ENCODE measurements around the gene BUB3. TPM values are rescaled to one million over a fixed set of nuclear protein-coding genes. Genes with fewer than 3 reads are reported as not detected.

Gene BUB3
- total RNA-seq, 1 experiment from 2014 or later, result 180 TPM

- TF ChIP-seq, protein P1, sequence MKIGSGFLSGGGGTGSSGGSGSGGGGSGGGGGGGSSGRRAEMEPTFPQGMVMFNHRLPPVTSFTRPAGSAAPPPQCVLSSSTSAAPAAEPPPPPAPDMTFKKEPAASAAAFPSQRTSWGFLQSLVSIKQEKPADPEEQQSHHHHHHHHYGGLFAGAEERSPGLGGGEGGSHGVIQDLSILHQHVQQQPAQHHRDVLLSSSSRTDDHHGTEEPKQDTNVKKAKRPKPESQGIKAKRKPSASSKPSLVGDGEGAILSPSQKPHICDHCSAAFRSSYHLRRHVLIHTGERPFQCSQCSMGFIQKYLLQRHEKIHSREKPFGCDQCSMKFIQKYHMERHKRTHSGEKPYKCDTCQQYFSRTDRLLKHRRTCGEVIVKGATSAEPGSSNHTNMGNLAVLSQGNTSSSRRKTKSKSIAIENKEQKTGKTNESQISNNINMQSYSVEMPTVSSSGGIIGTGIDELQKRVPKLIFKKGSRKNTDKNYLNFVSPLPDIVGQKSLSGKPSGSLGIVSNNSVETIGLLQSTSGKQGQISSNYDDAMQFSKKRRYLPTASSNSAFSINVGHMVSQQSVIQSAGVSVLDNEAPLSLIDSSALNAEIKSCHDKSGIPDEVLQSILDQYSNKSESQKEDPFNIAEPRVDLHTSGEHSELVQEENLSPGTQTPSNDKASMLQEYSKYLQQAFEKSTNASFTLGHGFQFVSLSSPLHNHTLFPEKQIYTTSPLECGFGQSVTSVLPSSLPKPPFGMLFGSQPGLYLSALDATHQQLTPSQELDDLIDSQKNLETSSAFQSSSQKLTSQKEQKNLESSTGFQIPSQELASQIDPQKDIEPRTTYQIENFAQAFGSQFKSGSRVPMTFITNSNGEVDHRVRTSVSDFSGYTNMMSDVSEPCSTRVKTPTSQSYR (CRISPR knock-in tag; IDR thresholded peaks at IDR 0.05), result peak; percentile 65; the same call in 1 of the 2 replicates
- TF ChIP-seq NFE2L1 (CRISPR knock-in tag; IDR thresholded peaks at IDR 0.05), result 0 out of 2 replicates have a peak, but pooled peaks have one; percentile 47
- TF ChIP-seq ZSCAN18 (CRISPR knock-in tag; IDR thresholded peaks at IDR 0.05), result no peak
- TF ChIP-seq, protein P2, sequence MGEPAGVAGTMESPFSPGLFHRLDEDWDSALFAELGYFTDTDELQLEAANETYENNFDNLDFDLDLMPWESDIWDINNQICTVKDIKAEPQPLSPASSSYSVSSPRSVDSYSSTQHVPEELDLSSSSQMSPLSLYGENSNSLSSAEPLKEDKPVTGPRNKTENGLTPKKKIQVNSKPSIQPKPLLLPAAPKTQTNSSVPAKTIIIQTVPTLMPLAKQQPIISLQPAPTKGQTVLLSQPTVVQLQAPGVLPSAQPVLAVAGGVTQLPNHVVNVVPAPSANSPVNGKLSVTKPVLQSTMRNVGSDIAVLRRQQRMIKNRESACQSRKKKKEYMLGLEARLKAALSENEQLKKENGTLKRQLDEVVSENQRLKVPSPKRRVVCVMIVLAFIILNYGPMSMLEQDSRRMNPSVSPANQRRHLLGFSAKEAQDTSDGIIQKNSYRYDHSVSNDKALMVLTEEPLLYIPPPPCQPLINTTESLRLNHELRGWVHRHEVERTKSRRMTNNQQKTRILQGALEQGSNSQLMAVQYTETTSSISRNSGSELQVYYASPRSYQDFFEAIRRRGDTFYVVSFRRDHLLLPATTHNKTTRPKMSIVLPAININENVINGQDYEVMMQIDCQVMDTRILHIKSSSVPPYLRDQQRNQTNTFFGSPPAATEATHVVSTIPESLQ (CRISPR knock-in tag; IDR thresholded peaks at IDR 0.05), result no peak
- TF ChIP-seq ZNF263 (CRISPR knock-in tag; IDR thresholded peaks at IDR 0.05; ENCODE audit: low read depth), result peak; percentile 55; the same call in 1 of the 2 replicates
- TF ChIP-seq MAX (CRISPR knock-in tag; IDR thresholded peaks at IDR 0.05), result peak; percentile 92
- no peak for TF ChIP-seq NFYB (CRISPR knock-in tag; conservative IDR thresholded peaks at IDR 0.05; ENCODE audit: low read depth)
- no peak; the same call in none of the 2 replicates for TF ChIP-seq TP53 (CRISPR knock-in tag; IDR thresholded peaks at IDR 0.05)
- TF ChIP-seq ATF3 (CRISPR knock-in tag; conservative IDR thresholded peaks at IDR 0.05), result no peak
- no peak for TF ChIP-seq NR1H2 (CRISPR knock-in tag; IDR thresholded peaks at IDR 0.05)
- no peak for TF ChIP-seq SOX15 (CRISPR knock-in tag; IDR thresholded peaks at IDR 0.05)
- TF ChIP-seq GRHL2 (CRISPR knock-in tag; IDR thresholded peaks at IDR 0.05; ENCODE audit: insufficient replicate concordance, severe bottlenecking), result no peak
- TF ChIP-seq KAT7 (CRISPR knock-in tag; IDR thresholded peaks at IDR 0.05; ENCODE audit: borderline replicate concordance), result no peak; the same call in 1 of the 2 replicates
- TF ChIP-seq ZNF219 (CRISPR knock-in tag; IDR thresholded peaks at IDR 0.05; ENCODE audit: borderline replicate concordance), result peak; percentile 75; the same call in 1 of the 2 replicates
- TF ChIP-seq CREB1 (CRISPR knock-in tag; IDR thresholded peaks at IDR 0.05), result 0 out of 2 replicates have a peak, but pooled peaks have one; percentile 21
- TF ChIP-seq TCF7 (CRISPR knock-in tag; IDR thresholded peaks at IDR 0.05; ENCODE audit: low read depth), result no peak
- no peak; the same call in 1 of the 2 replicates for TF ChIP-seq TEAD4 (CRISPR knock-in tag; IDR thresholded peaks at IDR 0.05)
Observed at GRCh38 chr10:123150986-123151736, 3.0 kb upstream of the BUB3 start (continued).

- DNase-seq (ENCODE audit: low spot score) (no peak), ATAC-seq (no peak)
- POLR2A ChIA-PET, result interaction anchor here (1.1 kb wide), 1 partner anchor 14 kb away, joined by 4 read pairs; no protein-coding TSS in a partner anchor
- Mint-ChIP-seq H3K36me3 (peaks cover 18% of the 10 kb centered on the region), H3K9me3 (no peaks in the 10 kb centered on the region), H3K4me1 (peaks cover 63% of the 10 kb centered on the region), H3K4me3 (peak overlapping the region; percentile 68), H3K27me3 (ENCODE audit: low read depth) (peaks cover 57% of the 10 kb centered on the region), H3K27ac (peak overlapping the region; percentile 91)
- CTCF ChIA-PET, result interaction anchor here (0.8 to 6.1 kb wide), 5 partner anchors 10 to 108 kb away, joined by 3 to 43 read pairs (median 6); no protein-coding TSS in a partner anchor
- TF ChIP-seq, protein P3, sequence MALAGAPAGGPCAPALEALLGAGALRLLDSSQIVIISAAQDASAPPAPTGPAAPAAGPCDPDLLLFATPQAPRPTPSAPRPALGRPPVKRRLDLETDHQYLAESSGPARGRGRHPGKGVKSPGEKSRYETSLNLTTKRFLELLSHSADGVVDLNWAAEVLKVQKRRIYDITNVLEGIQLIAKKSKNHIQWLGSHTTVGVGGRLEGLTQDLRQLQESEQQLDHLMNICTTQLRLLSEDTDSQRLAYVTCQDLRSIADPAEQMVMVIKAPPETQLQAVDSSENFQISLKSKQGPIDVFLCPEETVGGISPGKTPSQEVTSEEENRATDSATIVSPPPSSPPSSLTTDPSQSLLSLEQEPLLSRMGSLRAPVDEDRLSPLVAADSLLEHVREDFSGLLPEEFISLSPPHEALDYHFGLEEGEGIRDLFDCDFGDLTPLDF (CRISPR knock-in tag; IDR thresholded peaks at IDR 0.05), result no peak
- no peak for TF ChIP-seq ZNF396 (CRISPR knock-in tag; IDR thresholded peaks at IDR 0.05; ENCODE audit: borderline replicate concordance)
Observed at GRCh38 chr10:123151737-123152135, 2.5 kb upstream of the BUB3 start.
